ENCODE measurements around the gene GNS. TPM values are rescaled to one million over a fixed set of nuclear protein-coding genes. Genes with fewer than 3 reads are reported as not detected.

The GNS gene
- total and polyA plus RNA-seq, 3 experiments from 2014 or later: 20.7 to 47.5 (median 21.1) TPM

DNA sequence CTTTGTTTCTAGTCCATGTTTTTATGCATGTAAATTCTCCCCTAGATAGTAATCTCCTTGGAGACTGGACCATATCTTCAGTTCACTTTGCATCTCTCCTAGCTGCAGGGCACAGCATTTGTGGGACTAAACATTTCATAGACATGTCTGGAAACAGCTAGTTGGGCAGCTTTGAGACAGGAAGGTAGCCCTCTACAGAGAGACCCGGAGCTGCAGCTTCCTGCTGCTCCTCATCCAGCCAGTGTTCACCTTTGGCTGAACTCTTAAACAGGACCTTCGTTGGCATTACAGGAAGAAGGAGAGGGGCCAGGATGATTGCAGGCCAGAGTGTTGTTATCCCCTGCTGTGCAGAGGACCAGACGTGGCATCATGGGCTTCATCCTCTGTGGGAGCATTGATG lies 52.9 kb downstream of the GNS start:
- Histone ChIP-seq H3K27me3 (ENCODE audit: insufficient read depth, low read length, poor library complexity, severe bottlenecking) (no peaks in the 10 kb centered on the region), H3K27ac (ENCODE audit: low read depth, low read length) (no peak overlapping the region), H3K4me3 (ENCODE audit: low read length) (no peak overlapping the region), H3K9me3 (ENCODE audit: low read length) (no peaks in the 10 kb centered on the region), H3K4me1 (ENCODE audit: insufficient read depth, low read length) (peaks cover 10% of the 10 kb centered on the region), H3K36me3 (ENCODE audit: insufficient read depth, low read length) (no peaks in the 10 kb centered on the region)
- H3K9me3 Mint-ChIP-seq: no peaks in the 10 kb centered on the region
- no peaks in the 10 kb centered on the region for H3K27me3 Mint-ChIP-seq
- peaks cover 10 to 14% (median 12%) of the 10 kb centered on the region in 3 donors for H3K4me1 Mint-ChIP-seq
- no peak overlapping the region for H3K4me3 Mint-ChIP-seq
- DNase-seq: no peak
- ChIA-PET POLR2A (no interaction called here), CTCF (interaction anchor here (1.2 to 3.2 kb wide), 4 partner anchors 9 to 157 kb away, joined by 3 to 17 read pairs (median 4); no protein-coding TSS in a partner anchor)
- H3K27ac Mint-ChIP-seq: peak overlapping the region in 2 of 8 donors; percentile 23 to 36
- peaks cover 0 to 45% (median 9%) of the 10 kb centered on the region in 3 donors for H3K36me3 Mint-ChIP-seq

DNA sequence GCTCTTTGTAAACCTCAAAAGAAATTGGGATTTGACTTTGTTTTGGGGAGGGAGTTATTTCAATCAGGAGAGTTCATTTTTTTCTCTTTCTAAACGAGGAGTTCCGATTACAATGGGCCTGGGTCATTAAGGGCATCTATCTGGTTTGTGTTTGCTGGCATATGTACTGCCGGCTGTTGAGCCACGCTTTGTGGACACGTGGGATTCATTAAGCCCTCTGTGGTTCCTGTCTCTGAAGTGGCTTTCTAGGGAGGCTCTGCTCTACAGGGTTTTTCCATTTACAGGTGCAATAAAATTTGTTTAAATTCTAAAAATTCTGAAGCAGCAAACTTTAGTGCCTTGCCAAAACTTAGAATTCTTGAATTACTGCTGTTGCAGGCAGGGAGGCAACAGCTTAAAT lies 57.9 kb downstream of the GNS start:
- Histone ChIP-seq H3K27ac (ENCODE audit: low read depth, low read length) (no peak overlapping the region), H3K4me1 (ENCODE audit: insufficient read depth, low read length) (peaks cover 36% of the 10 kb centered on the region), H3K9me3 (ENCODE audit: low read length) (no peaks in the 10 kb centered on the region), H3K36me3 (ENCODE audit: insufficient read depth, low read length) (peaks cover 20% of the 10 kb centered on the region), H3K27me3 (ENCODE audit: insufficient read depth, low read length, poor library complexity, severe bottlenecking) (no peaks in the 10 kb centered on the region), H3K4me3 (ENCODE audit: low read length) (no peak overlapping the region)
- H3K9me3 Mint-ChIP-seq: no peaks in the 10 kb centered on the region
- peaks cover 9 to 53% (median 18%) of the 10 kb centered on the region in 3 donors for H3K36me3 Mint-ChIP-seq
- H3K4me3 Mint-ChIP-seq: peak overlapping the region; percentile 18 to 83 (median 47)
- ChIA-PET CTCF (interaction anchor here (0.8 to 3.2 kb wide), 5 partner anchors 135 to 157 kb away, joined by 3 to 14 read pairs (median 3); no protein-coding TSS in a partner anchor), POLR2A (interaction anchor here (0.6 kb wide), 1 partner anchor 39 kb away, joined by 5 read pairs; no protein-coding TSS in a partner anchor)
- H3K27me3 Mint-ChIP-seq: no peaks in the 10 kb centered on the region
- peak overlapping the region; percentile 51 to 96 (median 84) for H3K27ac Mint-ChIP-seq
- peaks cover 41 to 50% (median 49%) of the 10 kb centered on the region in 3 donors for H3K4me1 Mint-ChIP-seq
- no peak for DNase-seq

- peaks cover 41% of the 10 kb centered on the region for H3K4me1 ChIP-seq (ENCODE audit: insufficient read depth, low read length)
- DNase-seq: no peak
- CTCF ChIA-PET: interaction anchor here (1.0 to 2.3 kb wide), 3 partner anchors 134 to 151 kb away, joined by 3 to 14 read pairs (median 3); no protein-coding TSS in a partner anchor
- Mint-ChIP-seq H3K4me3 (peak overlapping the region in 6 of 7 donors; percentile 27 to 83 (median 45)), H3K9me3 (no peaks in the 10 kb centered on the region), H3K36me3 (peaks cover 9 to 55% (median 15%) of the 10 kb centered on the region in 3 donors), H3K4me1 (peaks cover 48 to 57% (median 57%) of the 10 kb centered on the region in 3 donors), H3K27me3 (no peaks in the 10 kb centered on the region), H3K27ac (peak overlapping the region; percentile 51 to 94 (median 84))
- no peak overlapping the region for H3K4me3 ChIP-seq (ENCODE audit: low read length)
- H3K36me3 ChIP-seq (ENCODE audit: insufficient read depth, low read length): peaks cover 22% of the 10 kb centered on the region
- no peaks in the 10 kb centered on the region for H3K9me3 ChIP-seq (ENCODE audit: low read length)
- POLR2A ChIA-PET: no interaction called here
- H3K27ac ChIP-seq (ENCODE audit: low read depth, low read length): no peak overlapping the region
- no peaks in the 10 kb centered on the region for H3K27me3 ChIP-seq (ENCODE audit: insufficient read depth, low read length, poor library complexity, severe bottlenecking)
Observed at GRCh38 chr12:64700532-64700931, 58.7 kb downstream of the GNS start.

DNA sequence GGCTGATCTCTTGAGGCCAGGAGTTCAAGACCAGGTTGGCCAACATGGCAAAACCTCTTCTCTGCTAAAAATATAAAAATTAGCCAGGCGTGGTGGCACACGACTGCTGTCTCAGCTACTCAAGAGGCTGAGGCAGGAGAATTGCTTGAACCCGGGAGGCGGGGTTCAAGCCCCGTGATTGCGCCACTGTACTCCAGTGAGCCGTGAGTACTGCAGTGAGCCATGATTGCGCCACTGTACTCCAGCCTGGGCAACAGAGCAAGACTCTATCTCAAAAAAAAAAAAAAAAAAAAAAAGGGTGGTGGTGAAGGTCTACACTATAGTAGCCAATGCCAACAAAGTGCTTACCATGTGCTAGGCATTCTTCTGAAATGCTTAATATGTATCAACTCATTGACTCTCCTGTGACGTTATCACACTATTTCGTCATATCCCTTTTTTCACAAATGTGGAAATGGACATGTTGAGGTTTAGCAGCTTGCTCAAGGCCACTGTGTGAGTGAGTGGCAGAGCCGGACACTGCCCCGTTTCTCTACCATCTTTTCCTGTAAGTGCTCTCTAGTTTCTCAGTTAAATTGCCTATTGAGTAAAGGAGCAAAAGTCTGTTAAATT lies 59.6 kb downstream of the GNS start:
- Histone ChIP-seq H3K4me3 (ENCODE audit: low read length) (no peak overlapping the region), H3K9me3 (ENCODE audit: low read length) (no peaks in the 10 kb centered on the region), H3K4me1 (ENCODE audit: insufficient read depth, low read length) (peaks cover 50% of the 10 kb centered on the region), H3K36me3 (ENCODE audit: insufficient read depth, low read length) (peaks cover 22% of the 10 kb centered on the region), H3K27ac (ENCODE audit: low read depth, low read length) (no peak overlapping the region), H3K27me3 (ENCODE audit: insufficient read depth, low read length, poor library complexity, severe bottlenecking) (no peaks in the 10 kb centered on the region)
- Mint-ChIP-seq H3K36me3 (peaks cover 9 to 60% (median 19%) of the 10 kb centered on the region in 3 donors), H3K27me3 (no peaks in the 10 kb centered on the region), H3K4me1 (peaks cover 52 to 67% (median 66%) of the 10 kb centered on the region in 3 donors), H3K4me3 (peak overlapping the region in 1 of 7 donors; percentile 51), H3K9me3 (no peaks in the 10 kb centered on the region), H3K27ac (peak overlapping the region in 2 of 8 donors; percentile 84 to 93)
- ChIA-PET POLR2A (no interaction called here), CTCF (interaction anchor here (0.7 to 2.5 kb wide), 5 partner anchors 11 to 150 kb away, joined by 3 to 20 read pairs (median 14); no protein-coding TSS in a partner anchor)
- DNase-seq: no peak

- H3K9me3 Mint-ChIP-seq: no peaks in the 10 kb centered on the region
- Histone ChIP-seq H3K27ac (ENCODE audit: low read depth, low read length) (no peak overlapping the region), H3K27me3 (ENCODE audit: insufficient read depth, low read length, poor library complexity, severe bottlenecking) (no peaks in the 10 kb centered on the region), H3K9me3 (ENCODE audit: low read length) (no peaks in the 10 kb centered on the region), H3K4me1 (ENCODE audit: insufficient read depth, low read length) (peaks cover 74% of the 10 kb centered on the region), H3K36me3 (ENCODE audit: insufficient read depth, low read length) (peaks cover 38% of the 10 kb centered on the region), H3K4me3 (ENCODE audit: low read length) (no peak overlapping the region)
- POLR2A ChIA-PET: interaction anchor here (0.9 to 2.7 kb wide), 4 partner anchors 13 to 87 kb away, joined by 3 to 11 read pairs (median 3); no protein-coding TSS in a partner anchor
- no peaks in the 10 kb centered on the region for H3K27me3 Mint-ChIP-seq
- peaks cover 69 to 86% (median 85%) of the 10 kb centered on the region in 3 donors for H3K4me1 Mint-ChIP-seq
- no peak for DNase-seq
- H3K36me3 Mint-ChIP-seq: peaks cover 14 to 78% (median 33%) of the 10 kb centered on the region in 3 donors
- peak overlapping the region in 1 of 7 donors; percentile 3 for H3K4me3 Mint-ChIP-seq
- CTCF ChIA-PET: interaction anchor here (0.6 to 5.8 kb wide), 15 partner anchors 11 to 173 kb away, joined by 3 to 100 read pairs (median 15); partner anchors contain the start of gene RASSF3
- peak overlapping the region; percentile 12 to 92 (median 62) for H3K27ac Mint-ChIP-seq
Observed at GRCh38 chr12:64696080-64696741, 63.0 kb downstream of the GNS start.

DNA sequence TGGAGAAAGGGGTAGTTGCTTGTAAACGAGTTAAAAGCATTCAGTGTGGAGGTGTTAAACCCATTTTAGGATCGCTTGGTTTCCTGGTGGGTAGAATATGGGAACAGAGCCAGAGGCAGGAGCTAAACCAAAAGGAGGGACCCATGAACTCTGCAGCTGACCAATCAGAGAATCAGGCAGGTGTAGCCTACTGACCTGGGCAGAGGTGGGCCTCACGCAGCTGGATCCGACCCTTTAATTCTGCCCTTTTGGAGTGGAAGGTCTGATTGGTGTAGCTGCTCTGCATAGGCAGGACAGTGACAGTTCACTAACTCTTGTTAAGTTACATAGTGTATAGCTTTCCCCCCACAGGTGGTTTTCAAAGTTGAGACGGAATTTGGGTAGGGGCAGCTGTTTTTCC lies 63.7 kb downstream of the GNS start:
- CTCF ChIA-PET: interaction anchor here (1.2 to 5.8 kb wide), 8 partner anchors 11 to 151 kb away, joined by 3 to 100 read pairs (median 10); no protein-coding TSS in a partner anchor
- Mint-ChIP-seq H3K9me3 (no peaks in the 10 kb centered on the region), H3K27me3 (no peaks in the 10 kb centered on the region), H3K4me3 (peak overlapping the region in 1 of 7 donors; percentile 52), H3K36me3 (peaks cover 14 to 72% (median 34%) of the 10 kb centered on the region in 3 donors), H3K4me1 (peaks cover 64 to 81% (median 81%) of the 10 kb centered on the region in 3 donors), H3K27ac (peak overlapping the region; percentile 12 to 89 (median 73))
- Histone ChIP-seq H3K27me3 (ENCODE audit: insufficient read depth, low read length, poor library complexity, severe bottlenecking) (no peaks in the 10 kb centered on the region), H3K4me3 (ENCODE audit: low read length) (no peak overlapping the region), H3K9me3 (ENCODE audit: low read length) (no peaks in the 10 kb centered on the region), H3K4me1 (ENCODE audit: insufficient read depth, low read length) (peaks cover 71% of the 10 kb centered on the region), H3K27ac (ENCODE audit: low read depth, low read length) (no peak overlapping the region), H3K36me3 (ENCODE audit: insufficient read depth, low read length) (peaks cover 40% of the 10 kb centered on the region)
- no peak for DNase-seq
- POLR2A ChIA-PET: interaction anchor here (0.6 to 2.7 kb wide), 6 partner anchors 13 to 1624 kb away, joined by 3 to 11 read pairs (median 3); no protein-coding TSS in a partner anchor

DNA sequence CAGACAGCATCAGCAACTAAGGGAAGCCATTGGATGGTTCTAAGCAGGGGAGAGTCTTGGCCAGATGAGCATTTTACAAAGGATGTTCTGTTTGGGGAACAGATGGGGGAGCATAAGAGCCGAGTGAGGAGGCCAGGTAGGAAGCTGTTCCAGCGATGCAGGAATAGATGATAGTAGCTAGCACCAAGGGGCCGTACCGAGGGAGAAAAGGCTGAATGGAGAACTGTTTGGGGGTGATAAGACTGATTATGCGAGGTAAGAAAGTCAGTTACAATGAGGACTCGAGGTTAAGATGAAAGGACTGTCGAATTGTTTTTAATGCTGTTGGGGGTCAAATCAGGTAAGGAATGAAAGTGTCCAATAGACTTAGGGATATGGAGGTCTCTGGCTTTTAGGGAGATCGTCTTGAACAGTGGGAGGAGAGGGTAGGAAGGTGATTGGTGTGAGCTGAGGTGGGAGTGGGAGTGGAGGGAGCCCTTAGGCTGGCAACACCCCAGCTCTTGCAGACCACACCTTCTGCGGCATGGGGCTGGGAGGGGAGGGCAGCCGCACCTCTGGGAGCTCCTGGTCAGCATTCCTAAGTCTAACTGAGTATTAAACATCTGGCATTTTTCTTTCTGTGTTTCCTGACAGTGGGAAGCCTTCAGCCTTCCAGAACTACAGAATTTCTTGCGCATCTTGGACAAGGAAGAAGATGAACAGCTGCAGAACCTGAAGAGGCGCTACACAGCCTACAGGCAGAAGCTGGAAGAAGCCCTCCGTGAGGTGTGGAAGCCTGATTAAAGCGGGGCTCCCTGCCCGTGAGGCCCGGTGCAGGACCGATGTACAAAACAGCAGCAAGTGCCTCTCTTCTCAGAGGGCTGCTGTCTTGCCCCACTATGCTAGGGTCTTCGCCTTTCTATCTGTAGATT lies 64.8 kb downstream of the GNS start:
- no peaks in the 10 kb centered on the region for H3K27me3 Mint-ChIP-seq
- peaks cover 59 to 78% (median 78%) of the 10 kb centered on the region in 3 donors for H3K4me1 Mint-ChIP-seq
- Histone ChIP-seq H3K9me3 (ENCODE audit: low read length) (no peaks in the 10 kb centered on the region), H3K27me3 (ENCODE audit: insufficient read depth, low read length, poor library complexity, severe bottlenecking) (no peaks in the 10 kb centered on the region), H3K4me3 (ENCODE audit: low read length) (no peak overlapping the region), H3K36me3 (ENCODE audit: insufficient read depth, low read length) (peaks cover 35% of the 10 kb centered on the region), H3K27ac (ENCODE audit: low read depth, low read length) (no peak overlapping the region), H3K4me1 (ENCODE audit: insufficient read depth, low read length) (peaks cover 80% of the 10 kb centered on the region)
- ChIA-PET CTCF (interaction anchor here (0.7 to 5.8 kb wide), 10 partner anchors 10 to 149 kb away, joined by 3 to 100 read pairs (median 6); no protein-coding TSS in a partner anchor), POLR2A (interaction anchor here (0.6 to 1.1 kb wide), 3 partner anchors 14 to 53 kb away, joined by 3 to 6 read pairs (median 4); no protein-coding TSS in a partner anchor)
- DNase-seq: no peak
- H3K9me3 Mint-ChIP-seq: no peaks in the 10 kb centered on the region
- peaks cover 10 to 71% (median 30%) of the 10 kb centered on the region in 3 donors for H3K36me3 Mint-ChIP-seq
- H3K4me3 Mint-ChIP-seq: peak overlapping the region in 3 of 7 donors; percentile 7 to 42 (median 11)
- peak overlapping the region; percentile 57 to 92 (median 84) for H3K27ac Mint-ChIP-seq
